Nephron (organoid): ENCODE results near the gene PYGL.

Experiments
- H3K27ac Mint-ChIP-seq, 3 experiments: 2 replicates each; pipeline ENCODE4 v1.8.0; 2020; ENCODE audit warnings: mixed read lengths in 3 of 3, mild to moderate bottlenecking in 2 of 3, moderate library complexity in 1 of 3
- H3K27me3 Mint-ChIP-seq: 2 replicates; pipeline ENCODE4 v1.8.0; 2021; ENCODE audit warnings: low read depth, mild to moderate bottlenecking, moderate library complexity, mixed read lengths
- H3K36me3 Mint-ChIP-seq: 2 replicates; pipeline ENCODE4 v1.8.0; 2020; ENCODE audit warnings: low read depth, mixed read lengths
- H3K4me1 Mint-ChIP-seq: 2 replicates; pipeline ENCODE4 v1.8.0; 2020; ENCODE audit warnings: mixed read lengths
- H3K4me3 Mint-ChIP-seq, 3 experiments: 2 replicates each; pipeline ENCODE4 v1.8.0; 2020; ENCODE audit warnings: mild to moderate bottlenecking in 3 of 3, mixed read lengths in 3 of 3, moderate library complexity in 2 of 3
- H3K9me3 Mint-ChIP-seq: 2 replicates; pipeline ENCODE4 v1.8.0; 2020; ENCODE audit warnings: mixed read lengths
- TF ChIP-seq, protein P1 (sequence below), 3 experiments: fragments of 200-600 bp; sonication (generic); IDR thresholded peaks; one replicate each; pipeline ENCODE4 v1.5.0; 2021; ENCODE audit warnings: antibody characterized with exemption in 3 of 3; ENCODE audit not compliant: unreplicated experiment in 3 of 3

PYGL gene

DNA sequence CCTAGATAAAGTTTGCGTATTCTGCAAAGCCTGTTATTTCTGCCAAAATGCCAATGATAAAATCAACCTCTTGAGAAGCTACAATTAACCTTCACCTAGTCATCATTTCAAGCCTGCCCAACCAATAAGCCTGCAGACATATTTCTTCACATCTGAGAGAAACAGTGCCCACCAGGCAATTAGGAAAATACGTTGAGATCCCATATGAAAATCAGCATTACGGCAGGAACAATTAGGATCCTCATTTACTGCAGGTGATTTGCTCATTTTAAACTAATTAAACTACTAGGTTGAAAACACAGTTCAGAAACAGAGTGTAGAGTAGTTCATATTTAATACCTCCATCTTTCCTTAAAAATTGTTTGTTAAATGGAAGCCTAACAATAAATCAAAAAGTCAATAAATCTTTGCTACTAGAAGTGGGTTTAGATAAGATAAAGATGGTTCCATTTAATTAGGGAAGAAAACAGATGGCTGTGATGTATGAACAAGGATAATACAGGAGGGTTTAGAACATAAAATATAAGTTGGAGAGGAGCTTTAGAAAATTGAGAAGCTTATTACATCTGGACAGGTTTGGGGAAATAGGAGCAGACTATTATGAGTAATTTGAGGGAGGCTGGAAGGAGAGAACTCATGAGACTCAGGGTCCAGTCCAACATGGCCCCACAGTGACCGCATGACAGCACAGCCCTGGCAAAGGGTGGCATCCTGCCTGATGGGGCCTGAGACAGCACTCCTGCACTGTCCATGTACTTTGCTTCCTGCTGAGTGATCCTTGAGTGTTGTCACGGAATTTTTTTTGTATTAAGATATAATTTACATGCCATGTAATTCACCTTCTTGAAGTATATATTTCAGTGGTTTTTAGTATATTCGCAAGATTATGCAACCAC is 26.9 kb upstream of the PYGL start:
- Mint-ChIP-seq H3K4me3 (no peak overlapping the region), H3K4me1 (peaks cover 10% of the 10 kb centered on the region), H3K36me3 (no peaks in the 10 kb centered on the region), H3K27me3 (peaks cover 5% of the 10 kb centered on the region), H3K9me3 (no peaks in the 10 kb centered on the region), H3K27ac (no peak overlapping the region)
- TF ChIP-seq, protein P1, sequence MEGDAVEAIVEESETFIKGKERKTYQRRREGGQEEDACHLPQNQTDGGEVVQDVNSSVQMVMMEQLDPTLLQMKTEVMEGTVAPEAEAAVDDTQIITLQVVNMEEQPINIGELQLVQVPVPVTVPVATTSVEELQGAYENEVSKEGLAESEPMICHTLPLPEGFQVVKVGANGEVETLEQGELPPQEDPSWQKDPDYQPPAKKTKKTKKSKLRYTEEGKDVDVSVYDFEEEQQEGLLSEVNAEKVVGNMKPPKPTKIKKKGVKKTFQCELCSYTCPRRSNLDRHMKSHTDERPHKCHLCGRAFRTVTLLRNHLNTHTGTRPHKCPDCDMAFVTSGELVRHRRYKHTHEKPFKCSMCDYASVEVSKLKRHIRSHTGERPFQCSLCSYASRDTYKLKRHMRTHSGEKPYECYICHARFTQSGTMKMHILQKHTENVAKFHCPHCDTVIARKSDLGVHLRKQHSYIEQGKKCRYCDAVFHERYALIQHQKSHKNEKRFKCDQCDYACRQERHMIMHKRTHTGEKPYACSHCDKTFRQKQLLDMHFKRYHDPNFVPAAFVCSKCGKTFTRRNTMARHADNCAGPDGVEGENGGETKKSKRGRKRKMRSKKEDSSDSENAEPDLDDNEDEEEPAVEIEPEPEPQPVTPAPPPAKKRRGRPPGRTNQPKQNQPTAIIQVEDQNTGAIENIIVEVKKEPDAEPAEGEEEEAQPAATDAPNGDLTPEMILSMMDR (IDR thresholded peaks at IDR 0.05; ENCODE audit: unreplicated experiment in 3 of 3): no peak

DNA sequence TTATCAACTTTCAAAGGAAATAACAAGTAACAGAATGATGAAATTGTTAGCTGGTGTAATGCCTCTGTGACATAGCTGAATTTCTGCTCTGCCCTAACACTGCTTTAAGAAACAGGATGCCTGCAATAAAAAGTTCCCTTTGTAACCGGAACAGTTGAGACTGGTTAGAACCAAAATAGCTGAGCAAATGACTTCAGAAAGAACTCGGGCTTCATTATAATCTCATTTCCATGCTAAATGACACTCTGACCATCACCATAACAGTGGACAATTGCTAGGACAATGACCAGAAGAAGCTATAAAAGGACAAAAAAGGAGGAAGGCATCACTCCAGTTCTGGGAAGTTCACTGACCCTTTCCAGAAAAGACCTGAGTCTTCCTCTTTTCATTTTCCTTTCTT is 23.5 kb upstream of the PYGL start:
- TF ChIP-seq, protein P1 (IDR thresholded peaks at IDR 0.05; ENCODE audit: unreplicated experiment in 3 of 3): no peak
- H3K27me3 Mint-ChIP-seq: peaks cover 5% of the 10 kb centered on the region
- H3K4me1 Mint-ChIP-seq: peaks cover 36% of the 10 kb centered on the region
- no peaks in the 10 kb centered on the region for H3K9me3 Mint-ChIP-seq
- no peak overlapping the region for H3K27ac Mint-ChIP-seq
- no peaks in the 10 kb centered on the region for H3K36me3 Mint-ChIP-seq
- H3K4me3 Mint-ChIP-seq: no peak overlapping the region

DNA sequence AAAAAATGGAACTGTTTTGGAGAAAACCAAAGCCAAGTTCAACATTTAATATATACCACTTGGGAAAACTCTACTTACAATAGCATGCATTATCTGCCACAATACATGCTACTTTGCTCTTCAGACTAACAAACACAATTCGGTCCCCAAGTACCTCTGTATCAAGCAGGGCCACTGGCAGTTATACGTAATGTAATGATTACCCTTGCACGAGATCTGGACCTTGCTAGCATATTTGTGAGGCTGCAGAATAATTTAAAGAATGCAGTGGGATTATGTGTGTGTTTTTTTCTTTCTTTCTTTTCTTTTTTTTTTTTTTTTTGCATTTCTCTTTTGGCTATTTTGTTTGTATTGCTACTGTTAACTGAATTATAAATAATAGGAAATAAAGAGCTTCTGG is 22.8 kb upstream of the PYGL start:
- Mint-ChIP-seq H3K27ac (peak overlapping the region in 2 of 3 experiments; percentile 42 to 72), H3K9me3 (no peaks in the 10 kb centered on the region), H3K4me1 (peaks cover 41% of the 10 kb centered on the region), H3K27me3 (peaks cover 5% of the 10 kb centered on the region), H3K36me3 (no peaks in the 10 kb centered on the region), H3K4me3 (no peak overlapping the region)
- TF ChIP-seq, protein P1 (IDR thresholded peaks at IDR 0.05; ENCODE audit: unreplicated experiment in 3 of 3): no peak

DNA sequence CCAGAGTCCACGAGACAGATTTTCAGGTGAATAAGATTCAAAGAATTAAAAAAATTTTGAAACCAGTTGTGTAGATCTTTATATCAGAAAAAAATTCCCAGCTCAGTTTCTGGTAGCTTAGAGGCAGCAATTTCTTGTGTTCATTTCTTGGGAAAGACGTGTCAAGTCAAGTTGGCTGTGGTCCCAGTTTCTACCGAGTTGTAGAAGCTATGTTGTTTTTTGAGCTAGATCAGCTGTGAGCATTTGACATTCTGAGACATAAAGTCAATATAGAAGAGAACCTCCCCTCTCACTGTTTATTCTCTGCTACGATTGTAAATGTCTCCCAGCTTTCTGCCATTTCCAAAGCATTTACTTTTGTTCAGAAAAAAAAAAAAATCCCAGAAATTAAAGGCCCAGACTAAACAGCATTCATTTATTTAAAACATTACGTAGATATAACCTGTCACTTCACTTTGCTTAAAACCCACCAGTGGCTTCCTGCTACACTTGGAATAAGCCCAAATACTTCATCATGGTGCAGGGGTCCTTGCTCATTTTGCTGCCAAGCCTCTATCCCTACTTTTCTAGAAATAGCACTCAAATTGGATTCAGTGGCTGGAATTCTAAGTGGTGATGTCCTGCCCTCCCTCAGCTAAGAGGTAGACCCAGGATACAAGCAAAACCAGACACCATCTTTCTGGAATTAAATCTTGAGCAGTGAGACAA is 20.6 kb upstream of the PYGL start:
- Mint-ChIP-seq H3K27ac (peak overlapping the region; percentile 90 to 96 (median 95)), H3K36me3 (no peaks in the 10 kb centered on the region), H3K27me3 (peaks cover under 1% of the 10 kb centered on the region), H3K4me3 (peak overlapping the region; percentile 11 to 32 (median 13)), H3K4me1 (peaks cover 50% of the 10 kb centered on the region), H3K9me3 (no peaks in the 10 kb centered on the region)
- TF ChIP-seq, protein P1 (IDR thresholded peaks at IDR 0.05; ENCODE audit: unreplicated experiment in 3 of 3): no peak

DNA sequence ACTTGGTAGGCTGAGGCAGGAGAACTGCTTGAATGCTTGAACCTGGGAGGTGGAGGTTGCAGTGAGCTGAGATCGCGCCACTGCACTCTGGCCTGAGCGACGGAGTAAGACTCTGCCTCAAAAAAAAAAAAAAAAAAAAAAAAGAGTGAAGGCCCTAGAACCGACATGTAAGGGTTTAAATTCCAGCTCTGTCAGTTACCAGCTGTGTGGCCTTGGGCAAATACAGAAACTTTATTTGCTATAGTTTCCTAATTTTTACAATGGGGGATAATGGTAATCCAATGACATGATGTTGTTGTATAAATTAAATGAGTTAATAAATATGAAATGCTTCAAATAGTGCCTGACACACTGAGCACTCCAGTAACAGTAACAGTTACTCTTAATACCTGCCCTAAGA is 19.6 kb upstream of the PYGL start:
- no peaks in the 10 kb centered on the region for H3K9me3 Mint-ChIP-seq
- H3K4me1 Mint-ChIP-seq: peaks cover 50% of the 10 kb centered on the region
- no peaks in the 10 kb centered on the region for H3K36me3 Mint-ChIP-seq
- H3K27me3 Mint-ChIP-seq: no peaks in the 10 kb centered on the region
- peak overlapping the region; percentile 90 to 96 (median 95) for H3K27ac Mint-ChIP-seq
- TF ChIP-seq, protein P1 (IDR thresholded peaks at IDR 0.05; ENCODE audit: unreplicated experiment in 3 of 3): no peak
- H3K4me3 Mint-ChIP-seq: no peak overlapping the region
